Stimulated activated CD4-positive, alpha-beta T cell treated with anti-CD3 and anti-CD28 coated beads, Interleukin-12 subunit alpha, Interleukin-12 subunit beta, amount 100 ng/mL, for 4 hours (primary cell): ENCODE data around the gene TADA3.
A peak's percentile ranks its signal among the peaks of the same experiment; 100 is the strongest.

Experiments
- DNase-seq: peaks from one replicate; pipeline ENCODE4 v3.0.0-alpha.2; 2020

Gene TADA3

DNA sequence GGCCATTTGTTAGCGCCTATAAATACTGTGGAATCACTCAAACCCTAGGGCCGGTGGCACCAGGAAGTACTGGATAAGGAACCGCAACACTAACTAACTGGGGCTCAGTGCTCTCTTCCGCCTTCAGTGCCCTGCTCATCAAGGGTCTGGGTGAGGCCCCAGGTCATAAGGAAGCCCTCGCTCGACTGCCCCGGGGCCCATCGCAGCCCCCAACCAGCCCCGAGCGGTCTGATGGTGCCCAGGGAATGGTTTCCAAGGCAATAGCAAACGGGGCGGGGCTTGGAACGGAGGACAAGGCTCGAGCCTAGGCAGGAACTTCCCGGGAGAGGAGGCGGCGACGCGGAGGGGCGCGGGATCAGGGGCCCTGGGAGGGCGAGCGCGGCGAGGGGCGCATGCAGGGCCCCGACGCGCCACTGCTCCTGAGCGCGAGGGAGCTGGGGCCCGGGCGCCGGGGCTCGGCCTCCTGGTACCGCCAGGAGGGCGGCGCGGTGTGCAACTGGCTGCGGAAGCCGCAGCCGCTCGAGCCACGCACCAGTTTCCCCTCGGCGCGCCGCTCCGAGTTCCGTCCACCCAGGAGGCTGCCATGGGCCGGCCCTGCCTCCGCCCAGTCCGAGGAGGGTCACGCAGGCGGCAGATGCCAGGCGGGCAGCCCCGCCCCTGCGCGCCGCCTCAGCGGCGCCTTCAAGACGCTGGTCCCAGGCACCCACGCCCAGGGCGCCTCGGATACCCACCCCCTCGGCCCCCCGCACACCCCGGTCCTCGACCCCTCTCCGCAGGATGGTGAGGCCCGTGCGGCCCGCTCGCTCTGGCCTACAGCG lies 17.6 kb upstream of the TADA3 start, which contains the start of gene TTLL3:
Gene TTLL3 (plus strand): TSS at position 648 of the 818 bp plus-strand sequence. CDS start 400 bp downstream, outside the sequence.
- DNase-seq = peak; percentile 47

DNA sequence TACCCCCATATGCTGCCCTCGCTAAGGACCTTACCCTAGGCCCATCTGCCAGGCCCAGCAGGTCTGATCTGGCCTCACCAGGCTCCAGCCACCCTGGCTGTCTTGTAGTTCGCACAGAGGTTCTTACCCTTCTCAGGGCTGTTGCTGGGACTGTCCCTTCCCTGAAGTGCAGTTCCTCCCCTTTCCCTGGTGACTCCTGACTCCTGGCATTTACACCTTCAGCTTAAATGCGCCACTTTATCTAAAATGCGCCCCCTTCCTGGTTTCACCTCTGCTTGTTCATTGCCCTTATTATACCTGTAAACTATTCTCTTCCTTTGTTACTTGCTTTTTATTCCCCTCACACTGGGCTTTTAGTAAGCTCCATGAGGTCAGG lies 17.0 kb upstream of the TADA3 start:
- DNase-seq = no peak

- DNase-seq = peak; percentile 33
These were observed 16.2 kb upstream of the TADA3 start for GRCh38 chr3:9808345-9809037.

DNA sequence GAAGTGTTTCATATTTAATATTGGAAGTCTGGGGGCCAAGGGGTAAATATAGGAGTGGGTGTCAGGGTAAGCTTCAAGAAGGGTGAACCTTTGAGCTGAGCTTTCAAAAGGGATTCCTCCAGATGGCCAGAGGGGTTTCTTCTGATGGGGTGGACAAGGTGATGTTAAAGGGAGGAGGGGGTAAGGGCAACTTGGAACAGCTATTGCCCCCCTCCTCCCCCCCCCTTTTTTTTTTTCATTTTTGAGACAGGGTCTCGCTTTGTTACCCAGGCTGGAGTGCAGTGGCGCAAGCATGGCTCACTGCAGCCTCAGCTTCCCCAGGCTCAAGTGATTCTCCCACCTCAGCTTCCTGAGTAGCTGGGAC lies 15.7 kb upstream of the TADA3 start:
- DNase-seq = no peak

DNA sequence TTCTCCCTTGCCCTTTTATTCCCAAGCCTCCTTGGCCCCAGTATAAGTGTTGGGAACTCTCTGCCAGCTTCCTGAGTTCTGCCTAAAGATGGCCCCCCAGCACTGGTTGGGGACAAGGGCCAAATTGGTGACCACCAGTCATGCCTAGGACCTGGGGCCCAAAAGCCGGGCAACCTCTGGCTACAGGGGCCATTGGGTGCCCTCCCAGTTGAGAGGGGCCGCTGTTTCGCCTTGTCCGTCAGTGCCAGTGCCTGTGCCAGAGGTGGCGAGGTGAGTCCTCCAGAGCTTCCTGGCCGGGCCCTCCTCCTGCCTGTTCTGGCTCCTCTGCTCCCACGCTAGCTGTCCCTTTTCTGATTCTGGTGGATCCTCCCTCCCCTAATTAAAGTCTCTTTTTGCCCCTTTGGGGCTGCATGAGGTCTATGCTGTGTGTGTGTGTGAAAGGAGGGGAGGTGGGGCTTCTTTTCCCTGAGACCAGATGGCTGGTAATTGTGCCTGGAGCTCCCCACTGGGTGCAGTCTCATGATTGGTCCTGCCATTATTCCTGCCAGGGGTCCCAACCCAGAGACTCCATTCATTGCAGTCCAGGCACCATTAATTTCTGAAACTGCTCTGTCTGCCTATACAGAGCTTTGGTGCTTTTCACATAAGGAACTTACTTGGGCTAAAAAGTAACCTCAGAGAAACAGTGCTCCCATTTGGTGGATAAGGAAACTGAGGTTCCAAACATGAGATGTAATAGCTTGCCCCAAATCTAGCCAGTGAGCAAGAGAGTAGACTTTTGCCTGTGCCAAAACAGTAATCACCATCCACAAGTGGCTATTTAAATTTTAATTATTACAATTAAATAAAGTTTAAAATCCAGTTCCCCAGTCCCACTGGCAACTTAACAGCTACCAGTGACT lies 14.7 kb upstream of the TADA3 start:
- no peak for DNase-seq

- DNase-seq = no peak
These were observed 13.9 kb upstream of the TADA3 start for GRCh38 chr3:9806137-9806536.

DNA sequence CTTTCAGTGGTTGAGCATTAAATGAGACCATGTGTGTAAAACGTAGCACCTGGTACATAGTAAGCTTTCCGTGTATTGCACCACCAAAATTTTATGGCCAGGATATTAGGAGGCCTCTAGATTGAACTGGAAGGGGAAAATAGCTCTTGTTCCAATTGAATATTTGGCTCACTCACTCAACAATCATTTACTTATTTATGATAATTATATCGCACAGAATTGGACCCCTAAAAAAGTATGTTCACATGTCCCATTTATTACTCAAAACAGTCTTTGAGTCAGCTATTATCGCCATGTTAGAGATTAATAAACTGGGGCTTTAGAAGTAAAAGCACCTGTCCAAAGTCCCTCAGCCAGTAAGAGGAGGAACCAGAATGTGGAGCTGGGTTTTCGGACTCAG lies 12.7 kb upstream of the TADA3 start:
- no peak for DNase-seq

DNA sequence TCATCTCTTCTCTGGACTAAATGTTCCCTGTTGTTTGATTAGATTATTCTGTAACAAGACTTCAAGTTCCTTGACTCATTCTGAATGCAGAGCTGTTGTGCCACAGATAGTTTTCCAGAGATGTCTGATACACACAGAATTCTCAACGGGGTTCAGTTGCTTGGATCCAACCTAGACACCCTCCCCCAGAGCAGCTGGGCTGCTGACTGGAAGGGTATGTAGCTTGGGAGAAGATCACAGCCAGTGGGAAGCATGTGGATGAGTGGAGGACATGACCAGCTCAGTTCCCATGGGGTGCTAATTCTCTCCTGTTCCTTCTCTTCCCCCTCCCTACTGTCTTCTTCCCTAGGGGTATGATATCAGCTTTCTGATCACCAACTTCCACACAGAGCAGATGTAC lies 11.2 kb upstream of the TADA3 start:
- DNase-seq = no peak

DNA sequence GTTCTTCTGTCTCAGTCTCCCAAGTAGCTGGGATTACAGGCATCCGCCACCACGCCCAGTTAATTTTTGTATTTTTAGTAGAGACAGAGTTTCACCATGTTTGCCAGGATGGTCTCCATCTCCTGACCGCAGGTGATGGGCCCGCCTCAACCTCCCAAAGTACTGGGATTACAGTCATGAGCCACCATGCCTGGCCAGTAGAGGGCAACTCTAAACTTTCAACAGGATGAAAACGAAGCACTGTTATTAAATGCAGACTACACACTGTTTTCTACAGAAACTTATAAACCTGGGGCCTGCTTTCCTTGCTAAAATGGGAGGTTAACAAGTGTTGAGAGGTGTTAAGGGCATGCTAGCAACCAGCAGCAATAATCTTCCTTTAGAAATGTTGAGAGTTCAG lies 8.3 kb upstream of the TADA3 start:
- no peak for DNase-seq

DNA sequence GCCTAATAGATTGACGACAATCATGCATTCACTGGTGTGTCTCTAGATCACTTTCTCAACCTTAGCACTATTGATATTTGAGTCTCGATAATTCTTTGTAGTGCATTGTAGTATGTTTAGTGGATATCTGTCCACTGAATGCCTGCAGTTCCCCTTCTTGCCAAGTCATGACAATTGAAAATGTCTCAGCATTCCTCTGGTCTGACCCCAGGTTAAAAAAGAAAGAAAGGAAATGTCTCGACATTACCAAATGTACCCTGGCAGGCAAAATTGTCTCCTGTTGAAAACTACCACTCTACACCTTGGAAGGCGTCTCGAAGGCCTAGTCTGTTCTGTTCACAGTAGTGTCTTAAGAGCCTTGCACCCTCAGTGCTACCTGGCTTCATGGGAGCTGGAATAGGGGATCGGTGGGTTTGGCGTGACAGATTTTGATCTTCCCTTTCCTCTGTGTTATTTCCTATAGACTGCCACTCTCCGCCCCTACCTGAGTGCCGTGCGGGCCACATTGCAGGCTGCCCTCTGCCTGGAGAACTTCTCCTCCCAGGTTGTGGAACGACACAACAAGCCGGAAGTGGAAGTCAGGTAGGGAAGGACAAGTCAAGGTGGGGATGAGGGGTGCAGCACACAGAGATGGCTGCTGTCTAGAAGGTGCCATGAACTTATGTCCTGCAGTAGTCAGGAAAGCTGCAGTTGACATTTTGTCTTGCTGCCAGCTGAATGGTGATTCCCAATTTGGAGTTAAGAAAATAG lies 5.1 kb upstream of the TADA3 start:
- no peak for DNase-seq

DNA sequence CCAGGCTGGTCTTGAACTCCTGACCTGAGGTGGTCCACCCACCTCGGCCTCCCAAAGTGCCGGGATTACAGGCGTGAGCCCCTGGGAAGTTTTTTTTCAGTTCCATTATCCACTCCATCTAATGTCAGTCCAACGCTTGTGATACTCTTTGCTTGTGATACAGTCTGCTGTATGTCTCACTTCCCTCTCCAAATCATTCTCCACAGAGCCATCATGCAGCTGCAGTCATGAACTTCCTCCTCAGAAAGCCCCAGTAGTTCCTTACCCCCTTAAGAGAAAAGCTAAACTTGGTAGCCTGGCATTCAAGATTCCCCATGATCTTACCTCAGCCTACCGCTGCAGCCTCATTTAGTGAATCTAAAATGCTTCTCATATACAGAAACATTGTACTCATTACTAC lies 2.9 kb upstream of the TADA3 start:
- no peak for DNase-seq

- DNase-seq = no peak
These were observed 2.1 kb upstream of the TADA3 start for GRCh38 chr3:9794400-9794799.

GRCh38 chr3:9793161-9793781 lies 998 bp upstream of the TADA3 start:
- DNase-seq = no peak

DNA sequence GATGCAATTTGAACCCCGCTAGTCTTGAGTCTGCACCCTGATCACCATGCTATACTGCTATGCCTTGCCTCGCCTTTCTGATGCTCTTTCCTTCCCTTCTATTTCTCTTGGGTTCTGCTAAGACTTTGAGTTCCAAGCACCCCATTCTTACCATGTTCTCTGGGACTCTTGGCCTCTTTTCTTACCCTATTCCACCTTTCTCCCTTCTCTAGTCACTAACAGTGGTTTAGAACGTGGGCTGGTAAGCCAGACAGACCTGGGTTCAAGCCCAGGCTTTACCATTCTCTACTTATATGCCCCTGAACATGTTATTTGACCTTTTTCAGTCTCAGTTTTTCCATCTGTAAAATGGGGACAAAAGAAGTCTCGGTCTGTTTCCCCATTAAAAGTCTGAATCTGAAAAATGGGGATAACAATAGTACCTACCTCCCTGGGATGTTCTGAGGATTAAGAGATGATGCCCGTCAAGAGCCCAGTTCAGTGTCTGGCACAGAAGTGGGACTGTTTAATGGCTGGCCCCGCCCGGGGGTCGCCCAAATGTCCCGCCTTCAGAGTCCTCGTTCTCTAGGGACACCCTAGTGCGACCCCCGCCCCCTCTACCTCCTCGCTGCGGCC lies 376 bp downstream of the TADA3 start:
- no peak for DNase-seq

GRCh38 chr3:9791127-9791526 lies 1.1 kb downstream of the TADA3 start:
- DNase-seq = no peak

DNA sequence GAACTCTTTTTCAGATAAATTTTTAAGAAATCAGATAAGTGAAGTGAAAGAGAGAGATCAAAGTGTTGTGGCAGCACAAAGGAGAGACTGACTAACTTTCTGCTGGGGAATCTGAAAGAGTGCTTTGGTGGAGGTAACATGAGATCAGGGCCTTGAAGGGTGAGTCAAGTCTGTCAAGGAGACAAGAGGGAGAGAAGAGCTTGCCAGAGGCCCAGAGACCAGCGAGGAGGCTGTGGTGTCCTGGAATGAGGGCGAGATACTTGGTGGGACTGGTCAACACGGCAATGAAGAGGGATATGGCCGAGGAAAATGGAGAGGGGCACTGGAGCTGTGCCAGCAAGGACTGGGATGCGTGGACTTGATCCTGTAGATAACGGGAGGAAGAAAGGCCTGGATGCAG lies 4.6 kb downstream of the TADA3 start:
- DNase-seq = no peak

- DNase-seq = no peak
These were observed 5.2 kb downstream of the TADA3 start for GRCh38 chr3:9786825-9787669.

GRCh38 chr3:9786209-9786739 lies 6.0 kb downstream of the TADA3 start:
- DNase-seq = no peak

DNA sequence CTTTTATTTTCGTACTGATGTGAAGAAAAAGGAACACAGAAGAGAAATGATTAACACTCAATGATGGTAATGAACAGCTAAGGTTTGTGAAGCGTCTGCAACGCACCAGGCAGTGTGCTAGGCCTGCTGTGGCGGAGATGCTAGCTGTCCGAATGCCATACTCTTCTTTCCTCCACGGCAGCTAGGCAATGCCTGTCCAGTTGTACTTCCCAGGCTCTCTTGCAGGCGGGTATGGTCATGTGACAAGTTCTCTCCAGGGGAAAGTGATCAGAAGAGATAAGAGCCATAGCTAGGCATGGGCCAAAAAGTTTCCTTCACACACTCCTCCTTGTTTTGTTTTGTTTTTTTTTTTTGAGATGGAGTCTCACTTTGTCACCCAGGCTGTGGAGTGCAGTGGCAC lies 6.7 kb downstream of the TADA3 start:
- DNase-seq = no peak

- no peak for DNase-seq
These were observed 7.3 kb downstream of the TADA3 start for GRCh38 chr3:9784965-9785364.

DNA sequence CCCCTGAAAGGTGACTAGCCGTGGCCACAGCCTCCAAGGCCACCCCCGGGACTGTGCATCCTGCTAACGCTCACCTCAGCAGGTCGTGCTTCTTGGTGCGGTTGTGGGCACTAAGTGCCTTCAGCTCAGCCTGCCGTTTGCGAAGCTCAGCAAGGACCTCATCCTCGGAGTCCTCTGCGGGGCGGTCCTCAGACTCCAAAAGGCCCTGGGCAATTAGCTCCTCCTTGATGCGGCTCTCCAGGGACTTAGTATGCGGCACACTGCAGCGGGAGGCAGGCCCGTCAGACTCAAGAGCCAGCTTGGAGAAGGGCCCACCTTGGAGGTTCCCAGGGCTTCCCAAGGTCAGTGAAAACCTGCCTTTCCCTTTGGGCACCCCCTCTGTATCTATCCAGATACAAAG lies 8.3 kb downstream of the TADA3 start:
- DNase-seq = no peak
